ENCODE results near the gene CCDC194.
"Not testable (repeated sequence)": the region's sequence is repeated elsewhere in the genome, so short reads cannot be mapped to it uniquely, and the experiment has no call there.

CCDC194 gene

DNA sequence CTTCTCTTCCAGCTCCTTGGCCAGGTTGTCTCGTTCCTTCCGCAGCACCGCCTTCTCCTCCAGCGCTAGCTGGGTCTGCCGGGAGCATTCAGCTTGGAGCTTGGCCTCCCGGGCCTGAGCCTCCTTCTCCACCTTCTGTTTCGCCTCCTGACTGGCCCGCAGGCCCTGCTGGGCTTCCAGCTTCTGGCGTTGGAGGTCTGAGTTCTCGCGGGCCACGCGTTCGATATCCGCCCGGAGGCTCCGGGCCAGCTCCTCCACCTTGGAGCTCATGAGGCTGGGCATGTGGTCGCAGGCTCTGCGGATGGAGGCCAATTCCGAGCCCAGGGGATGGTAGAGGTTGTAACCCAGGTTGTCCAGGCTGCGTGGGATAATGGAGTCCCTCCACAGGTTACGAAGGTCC lies 28.6 kb downstream of the CCDC194 start:
- no peak for DNase-seq

DNA sequence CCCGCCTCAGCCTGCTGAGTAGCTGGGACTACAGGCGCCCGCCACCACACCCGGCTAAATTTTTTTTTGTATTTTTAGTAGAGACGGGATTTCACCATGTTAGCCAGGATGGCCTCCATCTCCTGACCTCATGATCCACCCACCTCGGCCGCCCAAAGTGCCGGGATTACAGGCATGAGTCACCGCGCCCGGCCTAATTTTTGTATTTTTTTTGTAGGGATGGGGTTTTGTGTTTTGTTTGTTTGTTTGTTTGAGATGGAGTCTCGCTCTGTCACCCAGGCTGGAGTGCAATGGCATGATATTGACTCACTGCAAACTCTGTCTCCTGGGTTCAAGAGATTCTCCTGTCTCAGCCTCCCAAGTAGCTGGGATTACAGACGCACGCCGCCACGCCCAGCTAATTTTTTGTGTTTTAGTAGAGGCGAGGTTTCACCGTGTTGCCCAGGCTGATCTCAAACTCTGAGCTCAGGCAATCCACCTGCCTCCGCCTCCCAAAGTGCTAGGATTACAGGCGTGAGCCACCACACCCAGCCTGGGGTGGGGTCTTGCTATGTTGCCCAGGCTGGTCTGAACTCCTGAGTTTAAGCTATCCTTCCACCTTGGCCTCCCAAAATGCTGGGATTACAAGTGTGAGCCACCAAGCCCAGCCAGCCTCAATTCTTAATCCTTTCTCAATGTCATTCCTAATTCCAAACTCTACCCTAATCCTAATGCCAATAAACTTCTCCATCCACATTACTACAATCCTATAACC lies 30.0 kb downstream of the CCDC194 start:
- not testable (repeated sequence) for DNase-seq

DNA sequence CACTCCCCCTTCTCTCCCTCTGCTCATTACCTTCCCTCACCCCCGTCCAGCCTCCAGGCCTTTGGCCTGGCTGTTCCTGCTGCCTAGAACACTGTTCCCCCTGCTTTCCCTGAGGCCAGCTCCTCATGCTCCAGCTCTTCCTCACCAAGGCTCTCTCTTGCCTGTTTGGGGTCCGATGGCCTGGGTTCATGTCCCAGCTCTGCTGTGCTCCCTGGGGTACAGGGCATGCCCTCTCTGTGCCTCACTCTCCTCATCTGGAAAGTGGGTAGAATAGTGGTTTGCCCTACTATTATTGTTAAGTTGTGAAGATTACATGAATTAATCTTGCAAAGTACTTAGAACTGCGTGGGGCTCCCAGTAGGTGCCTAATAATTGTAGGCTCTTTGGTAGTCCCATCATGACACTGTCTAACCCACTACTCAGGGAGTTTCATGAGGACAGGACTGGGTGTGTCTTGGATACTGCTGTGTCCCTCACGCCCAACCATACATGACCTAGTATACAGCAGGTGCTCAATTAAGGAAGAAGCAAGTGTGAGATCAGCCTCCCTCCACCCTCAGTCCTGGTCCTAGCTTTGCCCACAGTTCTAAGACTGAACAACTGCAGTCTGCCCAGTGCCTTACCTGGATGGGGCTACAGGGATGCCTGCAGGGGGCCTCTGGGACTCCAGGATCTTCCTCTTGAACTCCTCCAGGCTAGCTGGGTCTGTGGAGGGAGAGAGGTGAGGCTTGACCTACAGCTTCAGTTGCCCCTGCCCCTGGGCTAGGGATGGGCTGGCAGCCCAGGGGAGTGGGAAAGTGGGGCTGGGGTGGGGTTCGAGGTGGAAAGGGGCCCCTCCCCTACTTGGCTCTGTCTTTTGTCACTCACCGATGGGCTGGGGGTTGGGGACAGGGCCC lies 33.8 kb downstream of the CCDC194 start:
- DNase-seq, result no peak

DNA sequence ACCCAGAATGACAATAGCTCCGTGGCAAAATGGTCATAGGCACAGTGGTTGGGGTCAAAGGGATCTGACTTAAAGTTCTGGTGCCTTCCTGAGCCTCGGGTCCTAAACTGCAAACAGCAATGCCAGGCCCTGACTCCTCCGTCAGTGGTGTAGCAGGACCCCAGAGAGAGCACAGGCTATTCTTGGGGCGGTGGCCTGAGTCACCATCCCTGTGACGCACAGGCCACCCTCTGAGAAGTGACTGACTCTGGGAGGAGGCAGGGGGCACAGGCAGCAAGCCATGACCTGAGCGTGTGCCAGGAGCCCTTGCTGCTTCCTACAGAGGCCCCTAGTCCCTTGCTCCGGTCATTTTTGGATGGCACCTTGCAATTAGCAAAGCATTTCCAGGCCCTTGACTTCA lies 35.6 kb downstream of the CCDC194 start:
- DNase-seq, result no peak

DNA sequence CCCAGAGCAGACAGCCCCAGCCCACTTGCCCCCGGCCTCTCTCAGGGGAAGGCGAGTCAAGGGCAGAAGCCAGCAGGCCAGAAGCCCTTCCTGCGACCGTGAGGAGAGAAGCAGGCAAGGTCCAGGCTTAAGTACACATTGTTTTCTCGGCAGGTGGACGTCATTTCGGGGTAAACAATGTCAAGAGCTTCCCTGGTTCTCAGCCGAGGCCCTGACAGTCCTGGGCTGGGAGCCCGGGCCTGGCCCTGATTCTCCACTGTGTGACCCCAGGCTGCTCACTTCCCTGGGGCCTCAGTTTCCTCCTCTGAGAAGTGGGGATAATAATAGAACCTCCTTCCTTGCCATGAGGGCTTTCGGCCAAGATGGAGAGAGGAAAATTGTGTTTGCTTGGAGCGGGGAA lies 36.3 kb downstream of the CCDC194 start:
- no peak for DNase-seq

DNA sequence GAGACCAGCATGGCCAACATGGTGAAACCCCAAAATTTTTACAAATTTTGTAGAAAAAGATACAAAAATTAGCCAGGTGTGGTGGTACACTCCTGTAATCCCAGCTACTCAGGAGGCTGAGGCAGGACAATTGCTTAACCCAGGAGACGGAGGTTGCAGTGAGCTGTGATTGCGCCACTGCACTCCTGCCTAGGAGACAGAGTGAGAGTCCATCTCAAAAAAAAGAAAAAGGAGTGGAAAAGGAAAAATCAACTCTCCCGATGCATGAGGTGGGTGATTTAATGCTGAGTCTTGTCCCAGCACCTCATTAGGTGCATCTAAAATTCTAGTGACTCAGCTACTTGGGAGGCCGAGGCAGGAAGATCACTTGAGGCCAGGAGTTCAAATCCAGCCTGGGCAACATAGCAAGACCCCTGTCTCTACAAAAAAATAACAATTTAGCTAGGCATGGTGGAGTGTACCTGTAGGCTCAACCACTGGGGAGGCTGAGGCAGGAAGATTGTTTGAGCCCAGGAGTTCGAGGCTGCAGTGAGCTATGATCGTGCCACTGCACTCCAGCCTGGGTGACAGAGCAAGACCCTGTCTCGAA lies 36.8 kb downstream of the CCDC194 start:
- no peak for DNase-seq

DNA sequence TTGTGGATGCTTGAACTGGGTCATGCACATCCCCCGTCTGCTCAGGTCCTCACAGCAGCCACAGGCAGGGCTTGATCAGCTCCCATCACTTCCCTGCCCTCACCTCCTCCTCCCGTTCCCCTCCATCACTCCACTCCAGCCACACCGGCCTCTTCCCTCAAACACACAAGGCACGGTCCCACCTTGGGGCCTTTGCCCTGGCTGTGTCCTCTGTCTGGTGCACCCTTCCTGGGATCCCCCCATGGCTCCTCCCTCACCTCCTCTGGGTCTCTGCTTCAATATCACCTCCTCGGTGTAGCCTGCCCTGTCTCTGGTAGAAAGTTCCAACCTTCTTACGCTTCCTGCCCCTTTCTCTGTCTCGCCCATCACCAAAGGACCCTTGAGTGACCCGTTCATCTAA lies 40.6 kb downstream of the CCDC194 start:
- no peak for DNase-seq

DNA sequence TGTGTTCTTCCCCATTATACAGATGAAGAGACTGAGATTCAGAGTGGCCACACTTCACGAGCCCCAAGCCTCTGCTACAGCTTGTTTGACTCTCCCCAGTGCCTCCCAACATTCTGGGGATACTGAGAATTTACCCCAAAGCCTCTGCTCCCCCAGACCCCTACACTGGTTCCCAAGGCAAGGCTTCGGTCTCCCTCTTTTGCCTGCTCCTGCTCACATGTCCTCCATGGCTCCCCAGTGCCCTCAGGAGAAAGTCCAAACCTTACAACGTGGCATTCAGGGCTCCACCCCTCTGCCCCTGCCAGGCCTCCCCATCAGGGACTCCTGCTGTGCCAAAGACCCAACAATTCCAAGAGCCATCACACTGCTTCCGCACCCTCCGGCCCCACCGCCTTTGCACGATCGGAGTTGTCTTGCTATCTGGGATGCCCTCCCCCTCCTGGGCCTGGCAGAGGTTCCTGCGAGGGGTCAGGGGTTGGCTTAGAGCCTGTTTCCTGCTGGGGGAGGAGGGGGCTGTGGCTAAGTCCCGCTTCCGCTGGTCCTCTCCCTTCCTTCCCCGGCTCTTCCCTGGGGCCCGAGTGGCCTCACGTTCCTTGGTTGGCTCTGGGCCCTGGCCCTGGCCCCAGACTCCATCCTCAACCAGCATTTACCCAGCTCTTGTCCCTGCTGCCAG lies 41.3 kb downstream of the CCDC194 start:
- no peak for DNase-seq

DNA sequence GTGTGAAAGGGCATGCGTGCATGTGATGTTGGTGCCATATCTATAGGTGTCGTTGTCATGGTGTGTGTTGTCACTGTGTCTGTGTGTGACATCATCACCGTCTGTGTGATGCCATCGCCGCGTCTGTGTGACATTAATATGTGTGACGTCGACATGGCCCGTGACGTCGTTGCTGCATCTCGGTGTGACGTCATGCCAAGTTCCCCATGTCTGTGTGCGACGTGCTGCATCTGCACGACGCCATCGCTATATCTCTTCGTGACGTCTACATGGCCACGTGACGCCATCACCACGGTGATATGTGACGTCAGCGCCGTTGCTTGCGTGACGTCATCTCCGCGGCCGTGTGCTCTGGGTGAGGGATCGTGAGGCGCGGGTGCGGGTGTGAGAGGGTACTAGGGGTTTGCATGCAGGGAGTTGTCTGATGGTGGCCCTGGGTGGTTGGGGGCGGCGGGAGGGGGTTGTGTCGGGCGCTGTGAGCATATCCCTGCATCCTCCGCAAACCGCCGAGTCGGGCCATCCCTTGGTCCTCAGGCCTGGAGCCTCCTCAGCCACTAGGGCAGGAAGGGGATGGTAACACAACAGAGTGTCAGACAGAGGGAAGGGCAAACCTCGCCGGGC lies 42.1 kb downstream of the CCDC194 start:
- no peak for DNase-seq

DNA sequence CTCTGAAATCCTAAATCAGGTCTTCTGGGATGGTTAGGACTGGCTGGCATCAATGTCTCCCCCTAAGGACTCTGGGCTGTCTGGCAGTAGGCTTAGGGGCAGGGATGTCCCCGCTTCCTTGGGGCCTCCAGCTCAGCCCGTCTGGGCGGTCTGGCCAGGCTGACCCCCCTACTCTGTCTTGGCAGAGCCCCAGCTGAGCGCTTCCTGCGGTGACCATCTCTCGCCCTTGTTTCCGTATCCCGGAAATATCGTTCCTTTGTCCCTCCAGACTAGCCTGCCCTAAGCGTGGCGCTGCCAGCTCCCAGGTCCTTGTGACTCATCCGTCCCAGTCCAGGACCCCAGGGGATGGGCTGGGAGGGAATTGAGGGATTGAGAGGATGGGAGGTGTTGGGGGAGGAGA lies 45.3 kb downstream of the CCDC194 start:
- no peak for DNase-seq

DNA sequence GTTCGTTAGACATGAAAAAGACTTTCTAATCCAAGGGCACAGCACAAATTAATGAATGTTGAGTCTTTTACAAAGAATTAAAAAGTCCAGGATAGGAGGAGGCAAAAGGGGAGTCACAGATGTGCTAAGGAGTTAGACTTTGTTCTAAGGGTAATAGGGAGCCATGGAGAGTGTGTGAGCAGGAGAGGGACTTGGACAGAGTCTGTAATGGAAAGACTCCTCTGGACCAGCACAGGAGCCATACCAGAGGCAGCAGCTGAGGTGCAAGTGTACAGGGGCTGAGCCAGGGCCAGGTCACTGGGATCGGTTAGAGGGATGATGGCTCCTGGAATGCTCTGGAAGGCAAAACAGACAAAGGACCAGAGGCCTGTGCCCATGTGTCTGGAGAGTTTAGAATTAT lies 46.1 kb downstream of the CCDC194 start:
- DNase-seq, result no peak

DNA sequence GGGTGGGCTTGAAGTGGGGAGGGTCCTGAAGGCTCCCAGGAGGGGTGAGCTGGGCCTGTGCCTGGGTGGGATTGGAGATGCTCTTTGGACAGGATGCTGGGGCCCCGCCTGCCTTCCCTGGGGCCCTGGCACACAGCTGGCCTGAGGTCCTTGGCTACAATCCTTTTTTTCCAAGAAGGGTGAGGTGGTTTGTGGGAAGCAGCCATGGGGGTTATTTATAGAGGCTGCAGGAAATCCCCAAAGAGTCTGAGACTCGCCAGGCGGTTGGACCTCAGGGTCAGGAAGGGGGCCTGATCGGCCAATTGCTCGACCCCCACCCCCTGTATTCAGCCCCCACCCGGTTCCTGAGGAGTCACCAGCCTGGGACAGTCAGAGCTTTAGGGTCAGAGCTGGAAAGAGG lies 46.6 kb downstream of the CCDC194 start:
- no peak for DNase-seq

DNA sequence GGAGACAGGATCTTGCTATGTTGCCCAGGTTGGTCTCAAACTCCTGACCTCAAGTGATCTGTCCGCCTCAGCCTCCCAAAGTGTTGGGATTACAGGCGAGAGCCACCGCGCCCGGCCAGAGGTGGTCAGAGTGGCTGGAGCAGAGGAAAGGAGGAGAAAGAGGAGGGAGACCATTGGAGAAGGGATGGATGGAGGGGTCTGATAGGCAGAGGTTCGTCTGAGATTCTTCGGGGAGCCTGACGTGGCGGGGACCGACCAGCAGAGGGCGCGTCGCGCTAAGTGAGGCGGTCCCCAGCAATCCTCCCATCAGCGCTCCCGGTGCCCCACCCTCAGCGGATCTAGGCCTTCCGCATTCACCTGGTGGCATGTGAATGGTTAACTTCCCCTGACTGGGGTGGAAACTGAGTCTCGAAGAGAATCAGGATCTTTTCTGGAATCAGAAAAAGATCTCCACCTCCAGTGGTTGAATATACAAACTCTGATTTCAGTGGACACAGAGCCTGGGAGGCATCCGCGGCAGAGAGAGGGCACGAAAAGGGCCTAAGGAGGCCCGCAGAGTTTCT lies 47.8 kb downstream of the CCDC194 start:
- peak; percentile 48 to 73 (median 67) for DNase-seq

DNA sequence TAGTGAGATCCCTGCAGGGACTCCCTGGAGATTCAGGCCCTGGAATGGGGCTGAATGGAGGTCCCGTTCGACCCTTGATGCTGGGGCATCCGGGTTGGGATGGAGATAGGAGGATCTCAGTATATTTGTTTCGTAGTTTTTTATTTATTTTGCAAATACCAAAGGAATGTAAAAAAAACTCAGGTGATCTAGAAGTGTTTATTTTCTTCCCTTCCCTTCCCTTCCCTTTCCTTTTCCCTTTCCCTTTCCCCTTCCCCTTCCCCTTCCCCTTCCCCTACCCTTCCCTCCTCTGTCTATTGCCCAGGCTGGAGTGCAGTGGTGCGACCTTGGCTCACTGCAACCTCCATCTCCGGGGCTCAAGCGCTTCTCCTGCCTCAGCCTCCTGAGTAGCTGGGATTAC lies 52.2 kb downstream of the CCDC194 start:
- no peak for DNase-seq

DNA sequence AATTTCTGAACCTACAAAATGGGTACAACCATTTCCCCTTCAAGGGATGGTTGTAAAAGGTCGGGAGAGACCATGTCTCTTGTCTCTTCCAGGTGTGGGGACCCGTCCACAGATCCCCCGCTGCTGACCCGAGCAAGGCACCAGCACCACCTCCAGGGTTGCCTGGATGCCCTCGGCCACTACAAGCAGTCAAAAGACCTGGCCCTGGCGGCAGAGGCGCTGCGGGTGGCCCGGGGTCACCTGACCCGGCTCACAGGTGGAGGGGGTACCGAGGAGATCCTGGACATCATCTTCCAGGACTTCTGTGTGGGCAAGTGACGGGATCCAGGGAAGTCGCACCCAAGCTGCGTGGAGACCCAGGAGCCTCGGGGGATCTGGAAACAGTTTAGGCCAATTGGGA lies 52.6 kb downstream of the CCDC194 start:
- DNase-seq, result no peak

DNA sequence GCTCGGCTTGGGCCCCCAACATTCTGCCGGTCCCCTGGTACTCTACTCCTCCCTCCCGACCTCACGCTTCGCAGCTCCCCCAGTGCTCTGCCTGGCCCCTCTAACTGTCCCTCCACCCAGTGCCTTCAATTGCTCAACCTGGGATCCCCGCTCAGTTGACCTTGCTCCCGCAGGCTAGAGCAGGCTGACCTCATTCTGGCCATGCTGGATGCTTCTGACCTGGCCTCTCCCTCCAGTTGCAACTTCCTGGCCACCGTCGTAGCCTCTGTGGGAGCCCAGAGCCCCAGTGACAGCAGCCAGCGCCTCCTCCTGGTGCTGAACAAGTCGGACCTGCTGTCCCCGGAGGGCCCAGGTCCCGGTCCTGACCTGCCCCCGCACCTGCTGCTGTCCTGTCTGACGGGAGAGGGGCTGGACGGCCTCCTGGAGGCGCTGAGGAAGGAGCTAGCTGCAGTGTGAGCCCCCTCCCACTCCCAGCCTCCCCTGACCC lies 53.1 kb downstream of the CCDC194 start:
- DNase-seq, result no peak
